OCI-LY7 (cell line): ENCODE data around the gene NUP205. TPM values are rescaled to one million over a fixed set of nuclear protein-coding genes. Genes with fewer than 3 reads are reported as not detected.

Experiments
- BruUV-seq: library from RNA; stranded (reverse); fragments of 400-500 nt; replicated peaks from 2 replicates; lab custom pipeline; 2021; lab: Mats Ljungman, UMichigan
- CTCF ChIA-PET: fragments of 300-600 bp; sonication (Branson Sonifier 250); formaldehyde crosslinking; loops from one replicate; lab custom pipeline; 2022; ENCODE audit warnings: antibody characterized with exemption; ENCODE audit not compliant: unreplicated experiment; lab: Charles Lee
- POLR2A ChIA-PET: fragments of 300-600 bp; sonication (Branson Sonifier 250); formaldehyde crosslinking; loops from one replicate; lab custom pipeline; 2022; ENCODE audit warnings: antibody characterized with exemption; lab: Charles Lee
- DNase-seq: peaks from one replicate; pipeline ENCODE4 v3.0.0-alpha.2; 2015; ENCODE audit warnings: low spot score
- H2AFZ ChIP-seq: fragments of 200-600 bp; sonication (generic), shearing (Covaris generic); 2 replicates; pipeline ENCODE4 v1.6.1; 2014; ENCODE audit warnings: mild to moderate bottlenecking, antibody characterized with exemption, low read length, moderate library complexity
- H3K27ac ChIP-seq: fragments of 200-600 bp; sonication (generic); 2 replicates; pipeline ENCODE4 v1.5.1; 2014; ENCODE audit warnings: mixed run types, low read depth, mild to moderate bottlenecking, moderate library complexity, low read length, inconsistent platforms; ENCODE audit not compliant: poor library complexity, severe bottlenecking
- H3K36me3 ChIP-seq: fragments of 200-600 bp; sonication (generic); 2 replicates; pipeline ENCODE4 v1.6.1; 2014; ENCODE audit warnings: mild to moderate bottlenecking, antibody characterized with exemption, low read length, moderate library complexity, mixed read lengths; ENCODE audit not compliant: insufficient read depth
- H3K4me1 ChIP-seq: fragments of 200-600 bp; sonication (generic); 2 replicates; pipeline ENCODE4 v1.5.1; 2014; ENCODE audit warnings: mild to moderate bottlenecking, low read length; ENCODE audit not compliant: insufficient read depth, poor library complexity, severe bottlenecking
- H3K4me2 ChIP-seq: fragments of 200-600 bp; sonication (generic); 2 replicates; pipeline ENCODE4 v1.6.1; 2014; ENCODE audit warnings: mild to moderate bottlenecking, low read length
- H3K4me3 ChIP-seq: fragments of 200-600 bp; sonication (generic); 2 replicates; pipeline ENCODE4 v1.5.1; 2014; ENCODE audit warnings: mild to moderate bottlenecking, low read depth, low read length; ENCODE audit not compliant: poor library complexity, severe bottlenecking
- H3K79me2 ChIP-seq: fragments of 200-600 bp; sonication (generic); 2 replicates; pipeline ENCODE4 v1.6.1; 2016; ENCODE audit warnings: low read depth, mild to moderate bottlenecking, low read length, moderate library complexity, mixed read lengths; ENCODE audit not compliant: insufficient read depth
- H3K9me2 ChIP-seq: fragments of 200-600 bp; sonication (generic); 2 replicates; pipeline ENCODE4 v1.6.1; 2016; ENCODE audit warnings: mild to moderate bottlenecking, low read length, mixed read lengths; ENCODE audit not compliant: insufficient read depth
- H3K9me3 ChIP-seq: fragments of 200-600 bp; sonication (generic); 2 replicates; pipeline ENCODE4 v1.6.1; 2014; ENCODE audit warnings: mild to moderate bottlenecking, mixed run types, low read length, mixed read lengths
- H4K20me1 ChIP-seq: fragments of 200-600 bp; sonication (generic); 2 replicates; pipeline ENCODE4 v1.6.1; 2014; ENCODE audit warnings: mild to moderate bottlenecking, antibody characterized with exemption, low read length, moderate library complexity, mixed read lengths; ENCODE audit not compliant: insufficient read depth
- CTCF ChIP-seq: fragments of 200-600 bp; sonication (generic); conservative IDR thresholded peaks from 2 replicates; pipeline ENCODE4 v1.5.1; 2014; ENCODE audit warnings: mild to moderate bottlenecking, antibody characterized with exemption, low read length, moderate library complexity, mixed read lengths
- EZH2phosphoT487 ChIP-seq: fragments of 200-600 bp; sonication (generic); IDR thresholded peaks from 2 replicates; pipeline ENCODE4 v1.6.1; 2018; ENCODE audit warnings: low read depth, borderline replicate concordance, mild to moderate bottlenecking, mixed run types, antibody characterized with exemption, low read length, moderate library complexity, mixed read lengths
- intact Hi-C: fragments of 100-400 bp; cut with micrococcal nuclease; formaldehyde crosslinking; loops from one replicate; pipeline ENCODE4 v1.10.0; 2022; ENCODE audit not compliant: unreplicated experiment
- total RNA-seq, 2 experiments: library from RNA; depleted of rRNA in 1 of 2; stranded (reverse); fragments of >200 nt in 1 of 2; shearing (Covaris generic) in 1 of 2; gene quantifications; 2 replicates each; pipeline ENCODE4 v1.2.3, GENCODE V29; 2014 to 2022

Gene NUP205
- total RNA-seq, 2 experiments from 2014 or later = 115 to 132 TPM

- Histone ChIP-seq H3K4me2 (no peak overlapping the region), H3K27ac (no peak overlapping the region), H3K4me1 (peaks cover 8% of the 10 kb centered on the region), H2AFZ (no peak overlapping the region), H3K4me3 (no peak overlapping the region), H3K9me2 (no peaks in the 10 kb centered on the region), H3K79me2 (peaks cover 11% of the 10 kb centered on the region; the same call in 1 of the 2 replicates), H3K9me3 (no peaks in the 10 kb centered on the region), H3K36me3 (no peaks in the 10 kb centered on the region), H4K20me1 (no peaks in the 10 kb centered on the region)
- CTCF ChIA-PET = no interaction called here
- no peak for DNase-seq
- intact Hi-C loops = no loop called here
- POLR2A ChIA-PET = interaction anchor here (0.6 to 1.0 kb wide), 3 partner anchors 9 to 108 kb away, joined by 3 to 6 read pairs (median 6); no protein-coding TSS in a partner anchor
- no TSS peak for BruUV-seq
- TF ChIP-seq EZH2phosphoT487 (no peak), CTCF (no peak)
Observed at GRCh38 chr7:135658564-135658963, 100.8 kb downstream of the NUP205 start.

- no peak for DNase-seq
- Histone ChIP-seq H3K36me3 (no peaks in the 10 kb centered on the region), H3K4me3 (no peak overlapping the region), H3K4me2 (no peak overlapping the region), H3K9me2 (no peaks in the 10 kb centered on the region), H4K20me1 (no peaks in the 10 kb centered on the region), H3K4me1 (peaks cover 16% of the 10 kb centered on the region), H3K79me2 (peaks cover 17% of the 10 kb centered on the region; the same call in 1 of the 2 replicates), H3K27ac (no peak overlapping the region), H3K9me3 (no peaks in the 10 kb centered on the region), H2AFZ (no peak overlapping the region)
- ChIA-PET POLR2A (no interaction called here), CTCF (no interaction called here)
- no TSS peak for BruUV-seq
- TF ChIP-seq EZH2phosphoT487 = no peak
- TF ChIP-seq CTCF = no peak
- intact Hi-C loops = no loop called here
Observed at GRCh38 chr7:135659159-135659846, 101.6 kb downstream of the NUP205 start.
